HCT116 (cell line): ENCODE measurements around the gene HOXC11. TPM values are rescaled to one million over a fixed set of nuclear protein-coding genes. Genes with fewer than 3 reads are reported as not detected.

Experiments
- ATAC-seq: fragments of 200-7000 bp; cut with Tn5 transposase; 2 replicates; pipeline ENCODE4 v1.9.1; 2020; ENCODE audit warnings: mild to moderate bottlenecking, moderate library complexity
- BruUV-seq: library from RNA; stranded (reverse); fragments of 400-500 nt; replicated peaks from 2 replicates; lab custom pipeline; 2021; lab: Mats Ljungman, UMichigan
- CTCF ChIA-PET: fragments of 300-600 bp; sonication (Branson Sonifier 250); formaldehyde crosslinking; loops from one replicate; lab custom pipeline; 2021; ENCODE audit warnings: antibody characterized with exemption; lab: Charles Lee
- POLR2A ChIA-PET: fragments of 300-600, 350-600 bp; sonication (Branson Sonifier 250); formaldehyde crosslinking; loops from one replicate; lab custom pipeline; 2021; ENCODE audit warnings: antibody characterized with exemption; lab: Charles Lee
- RAD21 ChIA-PET, 2 experiments: fragments of 300-600 bp; sonication (Branson Sonifier 250); formaldehyde crosslinking; loops; one replicate each; lab custom pipeline; 2023; ENCODE audit warnings: low total read pairs in 2 of 2; ENCODE audit not compliant: uncharacterized antibody in 2 of 2, unreplicated experiment in 2 of 2, low non-redundant PET in 1 of 2; lab: Charles Lee
- DNase-seq: peaks from one replicate; pipeline ENCODE4 v3.0.0-alpha.2; 2010; ENCODE audit warnings: low read depth, low spot score
- H2AFZ ChIP-seq: fragments of 200-600 bp; shearing (Covaris generic), sonication (generic); 2 replicates; pipeline ENCODE4 v1.6.1; 2017; ENCODE audit warnings: low read depth, mixed run types, mixed read lengths, antibody characterized with exemption, low read length; ENCODE audit not compliant: poor library complexity, severe bottlenecking
- H3K27ac ChIP-seq: 2 replicates; pipeline ENCODE4 v1.5.1; 2012; ENCODE audit warnings: low read depth, low read length
- H3K27me3 ChIP-seq: fragments of 200-600 bp; sonication (generic); 2 replicates; pipeline ENCODE4 v1.6.1; 2016; ENCODE audit warnings: mixed run types, low read length, mixed read lengths; ENCODE audit not compliant: insufficient read depth
- H3K36me3 ChIP-seq, 2 experiments: fragments of 200-500 bp in 1 of 2; fragments of 200-600 bp in 1 of 2; sonication (Bioruptor generic) in 1 of 2; sonication (generic) in 1 of 2; 2 replicates each; pipeline versions ENCODE4 v1.5.1 to v1.6.1; 2014 to 2016; ENCODE audit warnings: low read length in 2 of 2, inconsistent platforms in 1 of 2, mixed read lengths in 1 of 2, mixed run types in 1 of 2; ENCODE audit not compliant: insufficient read depth in 2 of 2, control insufficient read depth in 1 of 2
- H3K4me1 ChIP-seq, 2 experiments: fragments of 200-600 bp in 1 of 2; sonication (generic) in 1 of 2; 2 replicates each; pipeline versions ENCODE4 v1.5.1 to v1.6.1; 2012 to 2017; ENCODE audit warnings: low read length in 2 of 2, inconsistent platforms in 1 of 2, mild to moderate bottlenecking in 1 of 2, mixed read lengths in 1 of 2, mixed run types in 1 of 2, moderate library complexity in 1 of 2; ENCODE audit not compliant: insufficient read depth in 2 of 2, control insufficient read depth in 1 of 2
- H3K4me2 ChIP-seq: fragments of 200-600 bp; sonication (generic); 2 replicates; pipeline ENCODE4 v1.6.1; 2017; ENCODE audit warnings: mixed run types, low read length, mixed read lengths
- H3K4me3 ChIP-seq, 2 experiments: fragments of 200-600 bp in 1 of 2; sonication (generic) in 1 of 2; replicated peaks in 1 of 2; 2 replicates each; pipeline ENCODE4 v1.5.1; 2011 to 2016; ENCODE audit warnings: low read length in 2 of 2, control low read depth in 1 of 2, low read depth in 1 of 2, mild to moderate bottlenecking in 1 of 2, mixed read lengths in 1 of 2, mixed run types in 1 of 2
- H3K79me2 ChIP-seq: fragments of 200-600 bp; sonication (generic); 2 replicates; pipeline ENCODE4 v1.6.1; 2017; ENCODE audit warnings: mild to moderate bottlenecking, mixed run types, low read length, moderate library complexity, mixed read lengths; ENCODE audit not compliant: insufficient read depth
- H3K9ac ChIP-seq: fragments of 200-600 bp; sonication (generic); 2 replicates; pipeline ENCODE4 v1.6.1; 2016; ENCODE audit warnings: low read length, mixed read lengths
- H3K9me2 ChIP-seq: fragments of 200-600 bp; sonication (generic), shearing (Covaris generic); 2 replicates; pipeline ENCODE4 v1.6.1; 2017; ENCODE audit warnings: mixed run types, mild to moderate bottlenecking, moderate library complexity; ENCODE audit not compliant: insufficient read depth
- H3K9me3 ChIP-seq, 2 experiments: fragments of 200-500 bp in 1 of 2; fragments of 200-600 bp in 1 of 2; sonication (Bioruptor generic) in 1 of 2; sonication (generic) in 1 of 2; 2 replicates each; pipeline ENCODE4 v1.6.1; 2014 to 2017; ENCODE audit warnings: low read length in 2 of 2, mixed read lengths in 2 of 2, inconsistent platforms in 1 of 2, low read depth in 1 of 2, mild to moderate bottlenecking in 1 of 2, mixed run types in 1 of 2, moderate library complexity in 1 of 2; ENCODE audit not compliant: control insufficient read depth in 1 of 2, insufficient read depth in 1 of 2
- H4K20me1 ChIP-seq: fragments of 200-600 bp; sonication (generic), shearing (Covaris generic); 2 replicates; pipeline ENCODE4 v1.6.1; 2017; ENCODE audit warnings: mixed run types, mild to moderate bottlenecking, moderate library complexity; ENCODE audit not compliant: insufficient read depth
- CBX3 ChIP-seq: IDR thresholded peaks from 2 replicates; pipeline ENCODE4 v1.6.1; 2012; ENCODE audit warnings: low read depth
- EGR1 ChIP-seq: IDR thresholded peaks from 2 replicates; pipeline ENCODE4 v1.6.1; 2012; ENCODE audit warnings: low read depth
- ELF1 ChIP-seq: IDR thresholded peaks from 2 replicates; pipeline ENCODE4 v1.6.1; 2012; ENCODE audit warnings: low read depth, borderline replicate concordance
- FOSL1 ChIP-seq: IDR thresholded peaks from 2 replicates; pipeline ENCODE4 v1.6.1; 2012; ENCODE audit warnings: low read depth
- JUND ChIP-seq: IDR thresholded peaks from 2 replicates; pipeline ENCODE4 v1.6.1; 2012
- POLR2A ChIP-seq: IDR thresholded peaks from 2 replicates; pipeline ENCODE4 v1.7.0; 2011; ENCODE audit warnings: borderline replicate concordance; ENCODE audit not compliant: insufficient read depth, insufficient read length; ENCODE audit errors: extremely low read depth
- POLR2AphosphoS5 ChIP-seq: IDR thresholded peaks from 2 replicates; pipeline ENCODE4 v1.6.1; 2011; ENCODE audit warnings: mild to moderate bottlenecking, low read depth, low read length, moderate library complexity
- RAD21 ChIP-seq: IDR thresholded peaks from 2 replicates; pipeline ENCODE4 v1.6.1; 2012; ENCODE audit warnings: low read depth, mild to moderate bottlenecking
- SIN3A ChIP-seq: IDR thresholded peaks from 2 replicates; pipeline ENCODE4 v1.6.1; 2012; ENCODE audit warnings: low read depth
- SP1 ChIP-seq: IDR thresholded peaks from 2 replicates; pipeline ENCODE4 v1.6.1; 2012; ENCODE audit warnings: low read depth
- SRF ChIP-seq: IDR thresholded peaks from 2 replicates; pipeline ENCODE4 v1.6.1; 2012; ENCODE audit warnings: low read depth
- TCF7L2 ChIP-seq: IDR thresholded peaks from 2 replicates; pipeline ENCODE4 v1.7.0; 2011; ENCODE audit warnings: borderline replicate concordance, inconsistent platforms; ENCODE audit not compliant: insufficient read depth, insufficient read length; ENCODE audit errors: extremely low read depth
- YY1 ChIP-seq: IDR thresholded peaks from 2 replicates; pipeline ENCODE4 v1.6.1; 2011; ENCODE audit warnings: low read length, low read depth, moderate library complexity, mild to moderate bottlenecking; ENCODE audit not compliant: insufficient replicate concordance; ENCODE audit errors: extremely low read depth
- ZFX ChIP-seq: fragments of 450-650 bp; IDR thresholded peaks from 2 replicates; pipeline ENCODE4 v1.6.1; 2017
- ZNF274 ChIP-seq: fragments of 200-500 bp; sonication (Bioruptor generic); IDR thresholded peaks from 2 replicates; pipeline ENCODE4 v1.6.1; 2014; ENCODE audit warnings: mild to moderate bottlenecking, low read depth, low read length, inconsistent platforms
- intact Hi-C: fragments of 100-400 bp; cut with micrococcal nuclease; formaldehyde crosslinking; loops from 2 replicates; pipeline ENCODE4 v1.10.0; 2022
- total RNA-seq: library from RNA; stranded (reverse); gene quantifications from one replicate; pipeline ENCODE4 v1.2.1, GENCODE V29; 2021; ENCODE audit not compliant: unreplicated experiment
- TF ChIP-seq, protein P1 (sequence below): IDR thresholded peaks from 2 replicates; pipeline ENCODE4 v1.6.1; 2012; ENCODE audit warnings: low read depth
- TF ChIP-seq, protein P2 (sequence below): IDR thresholded peaks from 2 replicates; pipeline ENCODE4 v1.6.1; 2012
- TF ChIP-seq, protein P3 (sequence below): IDR thresholded peaks from 2 replicates; pipeline ENCODE4 v1.6.1; 2012
- TF ChIP-seq, protein P4 (sequence below), 3 experiments: fragments of 200-600 bp in 1 of 3; sonication (generic) in 1 of 3; IDR thresholded peaks in 2 of 3; conservative IDR thresholded peaks in 1 of 3; 2 replicates each; pipeline ENCODE4 v1.5.1; 2012 to 2017; ENCODE audit warnings: low read depth in 2 of 3, low read length in 2 of 3, antibody characterized with exemption in 1 of 3, borderline replicate concordance in 1 of 3, control low read depth in 1 of 3, mild to moderate bottlenecking in 1 of 3, mixed read lengths in 1 of 3, mixed run types in 1 of 3, moderate library complexity in 1 of 3; ENCODE audit not compliant: insufficient read depth in 1 of 3

HOXC11 gene
- total RNA-seq, 1 experiment from 2014 or later = 0.22 TPM

DNA sequence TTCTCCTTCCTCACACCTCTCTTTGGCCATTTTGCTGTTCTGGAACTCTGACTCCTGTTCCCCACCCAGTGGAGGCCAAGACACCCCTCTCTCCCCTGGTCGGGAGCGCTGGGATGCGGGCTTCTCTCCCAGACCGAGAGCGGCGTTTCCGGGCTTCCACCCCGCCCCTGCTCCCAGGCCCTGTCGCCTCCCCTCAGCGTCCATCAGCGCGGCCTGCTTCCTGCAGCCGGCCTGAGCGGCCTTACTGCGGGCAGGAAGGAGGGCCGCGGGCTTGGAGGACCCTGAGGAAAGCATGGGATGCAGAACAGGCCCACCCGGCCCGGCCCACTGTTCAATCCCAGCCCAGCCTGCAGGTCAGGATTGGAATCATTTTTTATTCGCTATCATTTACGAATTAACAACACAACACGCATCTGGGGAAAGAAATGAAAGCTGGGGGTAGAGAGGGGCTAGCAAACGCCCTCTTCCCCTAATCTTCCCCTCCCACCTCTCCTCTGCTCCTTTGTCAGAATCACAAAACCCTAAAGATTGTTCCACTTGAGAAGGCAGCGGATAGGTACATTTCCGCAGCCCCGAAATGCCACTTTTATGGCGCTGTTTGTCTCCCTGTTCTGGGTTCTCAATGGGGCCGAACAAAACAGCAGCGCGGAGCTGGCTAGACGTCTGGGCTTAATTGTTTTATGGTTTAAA lies 32.1 kb downstream of the HOXC11 start:
- Histone ChIP-seq H3K9me3 (no peaks in the 10 kb centered on the region), H3K4me3 (no peak overlapping the region), H3K4me1 (peaks cover 5 to 19% of the 10 kb centered on the region in 2 experiments), H3K27me3 (no peaks in the 10 kb centered on the region), H3K36me3 (peaks cover 0 to 6% of the 10 kb centered on the region in 2 experiments; a peak in 1 of 4 replicates), H3K9ac (no peak overlapping the region), H4K20me1 (no peaks in the 10 kb centered on the region), H3K79me2 (peaks cover 17% of the 10 kb centered on the region), H2AFZ (no peak overlapping the region), H3K9me2 (no peaks in the 10 kb centered on the region), H3K27ac (no peak overlapping the region), H3K4me2 (no peak overlapping the region)
- TF ChIP-seq SP1 = no peak
- TF ChIP-seq SIN3A = no peak
- TF ChIP-seq, protein P1, sequence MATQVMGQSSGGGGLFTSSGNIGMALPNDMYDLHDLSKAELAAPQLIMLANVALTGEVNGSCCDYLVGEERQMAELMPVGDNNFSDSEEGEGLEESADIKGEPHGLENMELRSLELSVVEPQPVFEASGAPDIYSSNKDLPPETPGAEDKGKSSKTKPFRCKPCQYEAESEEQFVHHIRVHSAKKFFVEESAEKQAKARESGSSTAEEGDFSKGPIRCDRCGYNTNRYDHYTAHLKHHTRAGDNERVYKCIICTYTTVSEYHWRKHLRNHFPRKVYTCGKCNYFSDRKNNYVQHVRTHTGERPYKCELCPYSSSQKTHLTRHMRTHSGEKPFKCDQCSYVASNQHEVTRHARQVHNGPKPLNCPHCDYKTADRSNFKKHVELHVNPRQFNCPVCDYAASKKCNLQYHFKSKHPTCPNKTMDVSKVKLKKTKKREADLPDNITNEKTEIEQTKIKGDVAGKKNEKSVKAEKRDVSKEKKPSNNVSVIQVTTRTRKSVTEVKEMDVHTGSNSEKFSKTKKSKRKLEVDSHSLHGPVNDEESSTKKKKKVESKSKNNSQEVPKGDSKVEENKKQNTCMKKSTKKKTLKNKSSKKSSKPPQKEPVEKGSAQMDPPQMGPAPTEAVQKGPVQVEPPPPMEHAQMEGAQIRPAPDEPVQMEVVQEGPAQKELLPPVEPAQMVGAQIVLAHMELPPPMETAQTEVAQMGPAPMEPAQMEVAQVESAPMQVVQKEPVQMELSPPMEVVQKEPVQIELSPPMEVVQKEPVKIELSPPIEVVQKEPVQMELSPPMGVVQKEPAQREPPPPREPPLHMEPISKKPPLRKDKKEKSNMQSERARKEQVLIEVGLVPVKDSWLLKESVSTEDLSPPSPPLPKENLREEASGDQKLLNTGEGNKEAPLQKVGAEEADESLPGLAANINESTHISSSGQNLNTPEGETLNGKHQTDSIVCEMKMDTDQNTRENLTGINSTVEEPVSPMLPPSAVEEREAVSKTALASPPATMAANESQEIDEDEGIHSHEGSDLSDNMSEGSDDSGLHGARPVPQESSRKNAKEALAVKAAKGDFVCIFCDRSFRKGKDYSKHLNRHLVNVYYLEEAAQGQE = no peak
- TF ChIP-seq, protein P2, sequence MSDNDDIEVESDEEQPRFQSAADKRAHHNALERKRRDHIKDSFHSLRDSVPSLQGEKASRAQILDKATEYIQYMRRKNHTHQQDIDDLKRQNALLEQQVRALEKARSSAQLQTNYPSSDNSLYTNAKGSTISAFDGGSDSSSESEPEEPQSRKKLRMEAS = no peak
- no peak for TF ChIP-seq CBX3
- TF ChIP-seq JUND = no peak
- no peak for TF ChIP-seq ELF1
- no peak for TF ChIP-seq ZNF274
- TF ChIP-seq, protein P3, sequence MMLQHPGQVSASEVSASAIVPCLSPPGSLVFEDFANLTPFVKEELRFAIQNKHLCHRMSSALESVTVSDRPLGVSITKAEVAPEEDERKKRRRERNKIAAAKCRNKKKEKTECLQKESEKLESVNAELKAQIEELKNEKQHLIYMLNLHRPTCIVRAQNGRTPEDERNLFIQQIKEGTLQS = no peak
- TF ChIP-seq, protein P4, sequence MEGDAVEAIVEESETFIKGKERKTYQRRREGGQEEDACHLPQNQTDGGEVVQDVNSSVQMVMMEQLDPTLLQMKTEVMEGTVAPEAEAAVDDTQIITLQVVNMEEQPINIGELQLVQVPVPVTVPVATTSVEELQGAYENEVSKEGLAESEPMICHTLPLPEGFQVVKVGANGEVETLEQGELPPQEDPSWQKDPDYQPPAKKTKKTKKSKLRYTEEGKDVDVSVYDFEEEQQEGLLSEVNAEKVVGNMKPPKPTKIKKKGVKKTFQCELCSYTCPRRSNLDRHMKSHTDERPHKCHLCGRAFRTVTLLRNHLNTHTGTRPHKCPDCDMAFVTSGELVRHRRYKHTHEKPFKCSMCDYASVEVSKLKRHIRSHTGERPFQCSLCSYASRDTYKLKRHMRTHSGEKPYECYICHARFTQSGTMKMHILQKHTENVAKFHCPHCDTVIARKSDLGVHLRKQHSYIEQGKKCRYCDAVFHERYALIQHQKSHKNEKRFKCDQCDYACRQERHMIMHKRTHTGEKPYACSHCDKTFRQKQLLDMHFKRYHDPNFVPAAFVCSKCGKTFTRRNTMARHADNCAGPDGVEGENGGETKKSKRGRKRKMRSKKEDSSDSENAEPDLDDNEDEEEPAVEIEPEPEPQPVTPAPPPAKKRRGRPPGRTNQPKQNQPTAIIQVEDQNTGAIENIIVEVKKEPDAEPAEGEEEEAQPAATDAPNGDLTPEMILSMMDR (IDR thresholded peaks at IDR 0.05 in 2 of 3, conservative IDR thresholded peaks at IDR 0.05 in 1 of 3; ENCODE audit: borderline replicate concordance in 1 of 3, insufficient read depth in 1 of 3, low read depth in 2 of 3, low read length in 2 of 3) = no peak
- no peak for TF ChIP-seq RAD21
- TF ChIP-seq ZFX = no peak
- TF ChIP-seq YY1 = no peak
- TF ChIP-seq POLR2AphosphoS5 = no peak
- no peak for TF ChIP-seq SRF
- no peak for TF ChIP-seq FOSL1
- no peak for TF ChIP-seq TCF7L2
- TF ChIP-seq POLR2A = no peak
- no peak for TF ChIP-seq EGR1
- ATAC-seq (no peak), DNase-seq (no peak)
- ChIA-PET CTCF (interaction anchor here (1.0 to 3.5 kb wide), 11 partner anchors 13 to 250 kb away, joined by 3 to 68 read pairs (median 8); partner anchors contain the start of gene HOXC10), RAD21 (interaction anchor here in 1 of 2 experiments (2.3 kb wide), 1 partner anchor 197 kb away, joined by 18 read pairs; no protein-coding TSS in a partner anchor), POLR2A (no interaction called here)
- intact Hi-C loops = no loop called here
- no TSS peak for BruUV-seq
